AML-193 (cell line): Measurements from ENCODE around the gene MYO1H.
A peak's percentile ranks its signal among the peaks of the same experiment; 100 is the strongest.
"Not testable (repeated sequence)": the region's sequence is repeated elsewhere in the genome, so short reads cannot be mapped to it uniquely, and the experiment has no call there.

ENCODE experiments used
- DNase-seq, 2 experiments: peaks; one replicate each; lab custom pipeline; 2025; lab: John Stamatoyannopoulos, UW

MYO1H gene

GRCh38 chr12:109346920-109347319 is 780 bp upstream of the MYO1H start:
- no peak for DNase-seq

DNA sequence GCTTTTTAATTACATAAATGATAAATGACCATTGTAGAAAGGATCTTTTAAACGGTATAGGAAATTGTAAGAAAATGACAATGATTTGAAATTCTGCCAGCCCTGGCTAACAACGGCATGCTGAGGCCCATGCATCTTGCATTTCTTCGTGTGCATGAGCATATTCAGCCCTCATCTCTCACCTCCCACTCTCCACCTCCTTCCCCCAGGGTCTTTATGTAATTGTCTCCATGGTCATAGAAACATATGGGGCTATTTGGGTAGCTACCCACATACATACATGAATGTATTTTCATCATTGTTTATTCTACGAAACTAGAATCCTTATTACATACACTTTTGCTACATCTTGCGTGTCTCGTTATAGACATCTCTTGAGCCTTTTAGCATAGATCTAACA is 4.5 kb downstream of the MYO1H start:
- DNase-seq, result no peak

- no peak for DNase-seq
Measured at GRCh38 chr12:109356577-109356976, 8.9 kb downstream of the MYO1H start.

GRCh38 chr12:109357032-109357431 is 9.3 kb downstream of the MYO1H start:
- no peak for DNase-seq

DNA sequence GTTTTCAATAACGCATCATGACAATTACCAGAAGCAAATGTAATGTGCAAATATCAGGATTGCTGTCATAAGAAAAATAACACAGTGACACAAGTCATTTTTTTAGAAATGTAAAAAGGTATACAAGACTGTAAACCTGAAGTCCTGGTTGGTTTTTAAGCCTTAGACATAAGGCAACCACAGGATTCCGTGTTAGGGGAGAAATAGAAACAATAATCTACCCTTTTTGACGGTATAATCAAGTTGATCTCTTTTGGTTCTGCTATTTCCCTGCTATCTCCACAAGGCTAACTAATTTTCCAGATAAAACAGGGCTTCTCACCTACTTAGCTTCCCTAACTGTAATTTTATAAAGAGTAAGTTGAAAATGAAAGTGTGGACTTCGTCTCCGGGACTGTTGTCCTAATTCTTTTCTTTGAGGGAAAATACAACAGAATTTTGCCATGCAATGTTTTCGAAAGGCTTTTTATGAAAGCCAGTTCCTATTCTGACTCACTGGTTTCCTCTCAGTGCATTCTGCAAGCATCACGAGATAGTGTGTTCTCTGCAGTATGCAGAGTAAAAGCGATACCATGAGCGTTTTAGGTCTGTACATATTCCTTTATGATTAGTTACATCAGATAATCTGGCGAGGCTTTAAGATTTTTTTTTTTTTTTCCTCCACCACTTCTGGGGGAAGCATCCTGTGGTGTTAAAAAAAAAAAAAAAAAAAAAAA is 10.6 kb downstream of the MYO1H start:
- no peak for DNase-seq

GRCh38 chr12:109359131-109359690 is 11.5 kb downstream of the MYO1H start:
- no peak for DNase-seq

DNA sequence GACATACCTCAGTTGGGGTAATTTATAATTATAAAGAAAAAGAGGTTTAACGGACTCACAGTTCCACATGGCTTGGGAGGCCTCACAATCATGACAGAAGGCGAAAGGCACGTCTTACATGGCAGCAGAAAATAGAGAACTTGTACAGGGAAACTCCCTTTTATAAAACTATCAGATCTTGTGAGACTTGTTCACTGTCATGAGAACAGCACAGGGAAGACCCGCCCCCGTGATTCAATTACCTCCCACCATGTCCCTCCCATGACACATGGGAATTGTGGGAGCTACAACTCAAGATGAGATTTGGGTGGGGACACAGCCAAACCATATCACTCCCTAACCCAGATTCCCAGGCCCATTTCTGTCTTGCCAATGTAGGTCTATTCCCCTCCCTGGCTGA is 22.1 kb downstream of the MYO1H start:
- DNase-seq, result no peak

DNA sequence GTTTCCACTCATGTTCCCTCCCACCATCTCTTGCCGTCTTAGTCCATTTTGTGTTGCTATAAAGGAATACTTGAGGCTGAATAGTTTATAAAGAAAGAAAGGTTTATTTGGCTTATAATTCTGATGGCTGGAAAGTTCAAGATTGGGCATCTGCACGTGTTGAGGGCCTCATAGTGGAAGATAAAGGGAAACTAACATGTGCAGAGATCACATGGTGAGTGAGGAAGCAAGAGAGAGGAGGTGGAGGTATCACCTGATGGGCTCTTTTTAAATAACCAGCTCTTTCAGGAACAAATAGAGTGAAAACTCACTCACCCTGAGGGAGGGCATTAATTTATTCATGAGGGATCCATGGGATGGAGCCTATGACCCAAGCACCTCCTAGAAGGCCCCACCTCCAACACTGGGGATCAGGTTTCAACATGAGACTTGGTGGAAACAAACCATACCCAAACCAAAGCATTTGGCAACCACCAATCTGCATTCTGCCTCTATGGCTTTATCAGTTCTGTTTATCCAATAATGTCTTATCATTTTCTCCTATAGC is 29.5 kb downstream of the MYO1H start:
- no peak for DNase-seq

DNA sequence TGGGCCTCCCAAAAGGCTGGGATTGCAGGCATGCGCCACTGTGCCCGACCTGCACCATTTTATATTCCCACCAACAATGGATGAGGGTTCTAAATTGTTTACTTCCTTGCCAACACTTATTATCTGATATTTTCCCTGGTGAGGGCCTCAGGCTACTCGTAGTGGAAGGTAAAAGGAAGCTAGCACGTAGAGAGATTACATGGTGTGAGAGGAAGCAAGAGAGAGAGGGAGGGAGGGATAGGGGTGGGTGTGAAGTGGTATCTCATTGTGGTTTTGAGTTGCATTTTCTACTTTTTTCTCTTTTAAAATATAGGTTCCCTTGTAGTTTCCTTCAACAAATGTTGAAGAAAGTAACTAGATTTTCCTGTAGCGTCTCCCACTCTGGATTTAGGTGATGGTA is 30.9 kb downstream of the MYO1H start:
- no peak for DNase-seq

- no peak for DNase-seq
Measured at GRCh38 chr12:109382031-109382430, 34.3 kb downstream of the MYO1H start.

GRCh38 chr12:109383240-109383639 is 35.5 kb downstream of the MYO1H start:
- DNase-seq, result no peak

DNA sequence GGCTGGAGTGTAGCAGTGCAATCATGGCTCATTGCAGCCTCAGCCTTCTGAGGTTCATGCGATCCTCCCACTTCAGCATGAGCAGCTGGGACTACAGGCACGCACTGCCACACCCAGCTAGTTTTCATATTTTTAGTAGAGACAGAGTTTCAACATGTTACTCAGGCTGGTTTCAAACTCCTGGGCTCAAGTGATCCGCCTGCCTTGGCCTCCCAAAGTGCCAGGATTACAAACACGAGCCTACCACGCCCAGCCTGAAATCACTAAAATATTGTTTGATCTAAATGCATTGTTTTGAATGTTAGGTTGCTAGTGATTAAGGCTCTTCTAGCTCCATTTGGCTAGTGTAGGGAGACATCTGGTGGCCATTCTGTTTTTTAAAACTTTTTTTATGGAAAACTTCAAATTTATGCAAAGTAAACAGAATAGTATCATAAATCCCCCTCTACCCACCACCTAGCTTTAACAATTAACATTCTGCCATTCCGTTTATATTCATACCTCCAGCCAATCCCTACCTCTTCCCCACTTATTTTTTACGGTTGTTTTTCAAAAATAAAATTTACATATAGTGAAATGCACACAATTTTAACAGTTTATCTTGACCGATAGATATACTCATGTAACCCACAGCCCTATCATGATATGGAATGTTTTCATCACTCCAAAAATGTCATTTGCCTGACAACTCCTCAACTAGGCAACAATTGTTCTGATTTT is 37.8 kb downstream of the MYO1H start:
- DNase-seq, result peak; percentile 16 to 22

DNA sequence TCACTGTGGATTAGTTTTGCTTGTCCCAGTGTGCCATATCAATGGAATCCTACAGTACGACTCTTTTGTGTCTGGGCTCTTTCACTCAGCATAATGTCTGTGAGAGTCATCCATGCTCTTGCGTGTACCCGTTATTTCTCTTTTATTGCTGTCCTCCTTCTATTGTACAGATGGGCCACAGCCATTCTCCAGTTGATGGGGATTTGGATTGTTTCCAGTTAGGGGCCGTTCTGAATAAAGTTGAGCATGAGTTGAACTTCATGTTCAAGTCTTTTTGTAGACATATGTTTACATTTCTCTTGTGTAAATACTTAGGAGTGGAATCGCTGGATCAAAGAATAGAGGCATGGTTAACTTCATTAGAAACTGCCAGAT is 38.3 kb downstream of the MYO1H start:
- no peak for DNase-seq

DNA sequence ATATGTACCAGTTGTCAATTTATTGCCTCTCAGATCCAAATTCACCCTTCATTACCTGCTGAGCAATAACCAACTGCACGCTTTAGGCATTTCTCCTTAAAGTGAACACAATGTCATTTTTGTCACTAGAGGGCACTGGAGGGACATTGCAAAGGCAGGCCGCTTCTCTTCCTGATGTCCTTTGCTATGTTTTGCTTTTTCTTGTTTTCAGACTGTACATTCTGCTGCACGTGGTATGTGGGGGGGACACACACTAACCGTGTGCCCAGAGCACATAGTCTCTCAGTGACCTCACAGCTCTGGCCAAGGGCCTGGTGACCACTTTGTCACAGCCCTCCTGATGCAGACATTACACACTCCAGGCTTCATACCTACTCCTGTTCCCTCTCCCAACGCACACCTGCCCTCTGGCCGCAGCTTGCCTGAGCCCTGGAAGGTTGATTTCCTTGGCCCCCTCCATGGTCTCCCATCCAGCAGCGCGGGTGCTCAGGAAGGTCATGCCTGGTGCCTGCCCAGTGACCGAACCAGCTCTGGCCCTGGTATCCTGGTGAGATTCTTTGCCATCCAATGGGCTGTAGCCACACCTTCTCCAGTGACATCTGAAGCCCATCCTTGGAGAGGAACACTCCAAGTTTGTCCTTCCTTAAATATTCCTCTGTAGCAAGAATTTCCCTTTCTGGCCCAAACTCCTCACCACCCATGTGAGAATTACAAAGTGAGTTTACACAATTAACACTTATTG is 39.9 kb downstream of the MYO1H start:
- peak; percentile 28 to 55 for DNase-seq

DNA sequence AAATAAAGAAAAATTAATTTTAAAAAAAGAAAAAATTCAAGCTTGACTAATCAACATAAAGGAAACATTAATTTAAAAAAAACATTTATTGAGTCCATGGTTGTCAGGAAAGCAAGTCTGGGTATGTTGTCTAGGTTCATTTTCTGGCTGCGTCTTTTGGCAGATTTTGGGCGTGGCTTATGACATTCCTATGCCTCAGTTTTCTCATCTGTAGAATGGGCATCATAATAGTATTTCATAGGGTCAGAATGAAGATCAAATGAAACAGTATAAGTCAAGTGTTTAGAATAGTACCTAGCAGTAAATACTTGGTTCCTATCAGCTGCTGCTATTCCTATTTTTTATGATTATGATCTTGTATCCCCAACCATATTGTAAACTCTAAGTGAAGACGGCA is 40.5 kb downstream of the MYO1H start:
- no peak for DNase-seq

- DNase-seq, result no peak
Measured at GRCh38 chr12:109389146-109389545, 41.4 kb downstream of the MYO1H start.

- DNase-seq, result peak; percentile 43 to 57
Measured at GRCh38 chr12:109393437-109394345, 46.0 kb downstream of the MYO1H start.

DNA sequence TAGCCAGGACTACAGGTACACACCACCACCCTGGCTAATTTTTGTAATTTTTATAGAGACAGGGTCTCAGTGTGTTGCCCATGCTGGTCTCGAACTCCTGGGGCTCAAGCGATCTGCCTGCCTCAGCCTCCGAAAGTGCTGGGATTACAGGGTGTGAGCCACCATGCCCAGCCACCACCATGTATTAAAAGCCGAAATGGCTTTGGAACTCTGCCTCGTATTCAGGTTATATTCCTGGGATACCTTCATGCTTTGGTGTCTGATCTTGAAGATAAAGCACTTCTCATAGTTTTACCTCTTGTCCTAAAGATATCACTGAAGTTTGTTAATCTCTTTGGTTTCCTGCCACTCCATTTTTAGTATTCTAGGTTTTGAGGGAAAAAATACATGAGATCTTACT is 47.2 kb downstream of the MYO1H start:
- DNase-seq, result no peak

- DNase-seq, result not testable (repeated sequence)
Measured at GRCh38 chr12:109404841-109405240, 57.1 kb downstream of the MYO1H start.

- DNase-seq, result not testable (repeated sequence)
Measured at GRCh38 chr12:109406147-109406546, 58.4 kb downstream of the MYO1H start.

DNA sequence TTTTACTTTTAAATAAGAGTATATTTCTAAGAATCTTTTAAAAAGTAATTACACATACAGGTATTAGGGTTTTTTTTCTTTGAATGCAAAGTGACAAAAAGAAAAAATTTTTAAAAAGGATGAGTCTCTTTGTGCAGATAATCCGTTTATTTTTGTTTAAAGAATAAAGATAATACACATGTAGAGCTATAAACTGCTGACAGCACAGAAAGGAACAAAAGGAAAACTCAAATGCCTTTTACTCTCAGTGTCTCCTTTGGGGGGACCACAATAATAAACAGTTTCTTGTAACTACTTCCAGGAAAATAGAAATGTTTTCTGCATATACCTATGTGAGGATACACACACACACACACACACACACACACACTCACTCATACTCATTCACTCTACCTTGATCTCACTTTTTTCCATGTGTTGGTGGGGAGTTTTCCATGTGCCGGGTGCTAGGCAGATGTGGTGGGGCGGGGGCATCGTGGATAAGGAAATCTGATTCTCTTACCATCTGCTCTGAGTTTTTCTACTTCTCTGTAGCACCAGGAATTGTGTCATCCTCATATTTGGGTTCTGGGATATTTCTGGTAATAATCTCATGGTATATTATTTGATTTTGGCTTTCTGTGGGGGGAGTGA is 71.3 kb downstream of the MYO1H start:
- DNase-seq, result no peak
